ELR (cell line): ENCODE measurements around the gene LIPC.

ENCODE experiments used
- DNase-seq: peaks from one replicate; pipeline ENCODE4 v3.0.0-alpha.2; 2015; ENCODE audit warnings: low read depth

Gene LIPC

GRCh38 chr15:58475573-58476524 lies 44.1 kb downstream of the LIPC start:
- peak; percentile 19 for DNase-seq

DNA sequence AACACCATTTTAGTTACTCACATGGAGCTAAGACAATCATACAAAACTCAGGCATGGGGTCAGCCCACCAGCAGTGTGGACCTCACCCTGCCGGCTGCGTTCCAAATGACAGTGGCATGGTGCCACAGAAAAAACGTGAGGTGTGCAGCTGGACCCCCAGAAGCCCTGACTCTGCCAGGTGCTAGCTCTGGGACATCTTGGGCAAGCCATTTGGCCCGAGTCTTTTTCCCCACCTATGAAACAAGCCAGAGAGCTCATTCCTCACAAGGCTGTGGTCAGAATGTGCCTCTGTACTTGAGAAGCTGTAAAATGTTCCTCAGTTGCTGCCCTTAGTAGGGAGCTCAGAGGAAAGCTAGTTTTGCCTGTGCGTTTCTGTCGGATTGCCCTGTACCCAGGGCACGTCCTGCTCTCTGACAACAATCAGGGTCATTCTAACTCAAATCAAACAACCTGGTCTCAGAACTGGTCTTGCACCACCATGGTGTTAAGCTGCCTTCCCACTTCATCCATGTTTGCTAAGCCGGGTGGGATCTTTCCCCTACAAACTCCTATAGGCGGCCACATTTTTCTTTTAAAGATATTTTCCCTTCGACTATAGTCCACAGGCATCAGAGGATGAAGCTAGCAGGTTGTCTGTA lies 44.9 kb downstream of the LIPC start:
- DNase-seq, result no peak

- no peak for DNase-seq
Measured at GRCh38 chr15:58477170-58477569, 45.4 kb downstream of the LIPC start.

GRCh38 chr15:58478035-58478434 lies 46.2 kb downstream of the LIPC start:
- no peak for DNase-seq

- DNase-seq, result no peak
Measured at GRCh38 chr15:58478579-58478978, 46.8 kb downstream of the LIPC start.

DNA sequence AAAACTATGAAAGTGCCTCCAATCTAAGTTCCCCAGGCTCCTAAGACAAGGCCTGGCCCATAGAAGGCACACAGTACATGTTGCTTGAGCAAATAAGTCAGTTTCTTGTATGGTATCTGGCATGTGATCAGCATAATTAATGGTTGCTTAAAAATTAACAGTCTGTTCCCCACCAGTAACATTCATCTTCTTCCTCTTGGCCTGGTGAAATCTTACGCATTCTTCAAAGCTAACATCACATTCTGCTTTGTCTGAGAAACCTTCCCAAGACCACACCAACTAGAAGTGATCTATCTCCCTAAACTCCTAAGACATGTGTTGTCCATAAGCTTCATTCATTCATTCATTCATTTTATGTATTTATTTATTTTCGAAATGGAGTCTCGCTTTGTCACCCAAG lies 48.1 kb downstream of the LIPC start:
- no peak for DNase-seq

- no peak for DNase-seq
Measured at GRCh38 chr15:58483376-58483775, 51.6 kb downstream of the LIPC start.

GRCh38 chr15:58484791-58485600 lies 53.2 kb downstream of the LIPC start:
- DNase-seq, result no peak

- DNase-seq, result no peak
Measured at GRCh38 chr15:58486062-58486461, 54.3 kb downstream of the LIPC start.

- DNase-seq, result no peak
Measured at GRCh38 chr15:58486564-58486963, 54.8 kb downstream of the LIPC start.

DNA sequence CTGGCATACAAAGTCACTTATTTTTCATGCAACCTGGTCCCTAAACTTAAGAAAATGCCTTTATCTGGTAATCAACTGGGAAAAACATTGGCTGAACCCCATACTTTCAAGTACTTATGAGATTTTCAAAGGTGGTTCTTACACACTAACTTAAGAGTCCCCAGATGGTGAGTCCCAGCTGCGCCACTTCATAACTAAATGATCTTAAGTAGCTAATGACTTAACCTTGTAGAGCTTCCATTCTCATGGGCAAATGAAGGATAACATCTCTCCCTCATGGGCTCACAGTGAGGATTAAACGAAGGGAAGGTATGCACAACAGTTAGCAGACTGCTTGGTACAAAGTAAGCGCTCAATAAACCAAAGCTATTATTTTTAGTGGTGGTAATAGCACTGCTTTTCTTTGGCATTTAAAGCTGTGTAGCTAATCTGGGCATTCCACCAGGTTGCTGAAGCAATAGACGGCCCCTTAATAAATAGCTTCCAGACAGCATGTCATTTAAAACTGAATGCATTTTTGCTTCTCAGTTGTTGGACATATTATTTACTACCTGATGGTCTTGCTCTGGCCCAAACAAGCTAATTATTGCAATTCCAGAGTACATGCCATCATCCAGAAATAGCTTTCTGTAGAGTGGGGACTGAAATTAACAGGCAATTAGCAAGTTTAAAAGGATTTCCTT lies 55.4 kb downstream of the LIPC start:
- DNase-seq, result no peak

- DNase-seq, result no peak
Measured at GRCh38 chr15:58487724-58488120, 55.9 kb downstream of the LIPC start.

DNA sequence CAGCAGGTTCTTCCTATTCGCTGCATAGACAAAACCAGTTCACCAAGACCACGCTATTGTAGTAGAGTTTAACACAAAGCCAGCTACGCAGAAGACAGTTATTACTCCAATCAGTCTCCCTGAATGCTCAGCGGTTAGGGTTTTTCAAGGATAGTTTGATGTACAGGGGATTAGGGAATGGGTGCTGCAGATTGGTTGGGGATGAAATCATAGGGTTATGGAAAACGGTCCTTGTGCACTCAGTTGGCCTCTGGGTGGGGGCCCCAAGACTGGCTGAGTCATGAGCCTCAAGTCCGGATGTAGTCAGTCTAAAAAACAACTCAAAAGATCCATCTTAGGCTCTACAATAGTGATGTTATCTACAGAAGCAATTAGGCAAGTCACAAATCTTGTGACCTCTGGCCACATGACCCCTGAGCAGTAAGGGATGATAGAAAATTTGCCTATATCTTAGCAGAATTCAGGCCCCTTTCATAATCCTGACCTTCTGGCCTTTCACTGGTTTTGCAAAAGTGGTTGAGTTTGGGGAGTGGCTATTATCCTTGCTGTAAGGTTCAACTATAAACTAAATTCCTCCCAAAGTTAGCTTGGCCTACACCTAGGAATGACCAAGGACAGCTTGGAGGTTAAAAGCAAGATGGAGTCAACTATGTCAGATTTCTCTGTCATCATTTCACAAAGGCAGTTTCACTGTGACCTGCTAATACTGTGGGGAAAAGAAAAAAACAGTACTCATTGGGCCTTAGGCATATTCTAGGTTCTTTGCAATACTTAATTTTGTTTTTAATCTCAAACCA lies 57.7 kb downstream of the LIPC start:
- no peak for DNase-seq

DNA sequence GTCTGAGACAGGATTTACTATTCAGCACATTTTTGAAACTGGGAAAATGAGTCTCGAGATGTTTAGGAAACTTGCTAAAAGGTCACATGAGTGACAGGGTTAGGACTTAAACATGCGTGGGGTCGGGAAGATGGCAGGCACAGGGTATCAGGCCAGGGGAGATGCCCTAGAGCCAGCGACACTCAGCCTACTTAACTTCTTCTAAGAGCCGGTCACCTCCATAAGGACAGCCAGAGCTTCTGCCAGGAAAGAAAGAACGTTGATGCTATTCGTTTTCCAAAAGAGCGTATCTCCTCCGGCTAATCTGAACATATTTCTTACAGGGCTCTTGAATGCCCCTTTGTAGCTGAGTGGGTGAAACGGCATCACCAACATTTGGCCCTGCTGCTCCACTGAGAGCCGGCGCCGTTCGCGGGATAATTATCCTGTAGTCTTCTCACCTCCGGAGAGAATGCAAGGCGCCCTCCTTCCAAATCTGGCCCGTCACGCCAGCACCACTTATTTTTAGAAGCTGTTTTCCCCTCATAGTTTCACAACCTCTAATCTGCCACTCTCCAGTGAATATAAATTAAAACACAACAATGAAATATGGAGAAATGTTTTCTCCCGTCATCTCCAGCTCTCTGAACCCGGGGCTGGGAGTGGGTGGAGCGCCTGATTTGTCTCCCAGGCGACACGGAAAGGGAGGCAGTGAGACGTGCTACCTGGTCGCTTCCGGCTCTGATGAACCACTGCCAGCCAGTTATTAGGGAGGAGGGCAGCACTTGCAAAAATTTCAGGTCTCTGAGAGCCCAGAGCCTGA lies 58.5 kb downstream of the LIPC start:
- no peak for DNase-seq

DNA sequence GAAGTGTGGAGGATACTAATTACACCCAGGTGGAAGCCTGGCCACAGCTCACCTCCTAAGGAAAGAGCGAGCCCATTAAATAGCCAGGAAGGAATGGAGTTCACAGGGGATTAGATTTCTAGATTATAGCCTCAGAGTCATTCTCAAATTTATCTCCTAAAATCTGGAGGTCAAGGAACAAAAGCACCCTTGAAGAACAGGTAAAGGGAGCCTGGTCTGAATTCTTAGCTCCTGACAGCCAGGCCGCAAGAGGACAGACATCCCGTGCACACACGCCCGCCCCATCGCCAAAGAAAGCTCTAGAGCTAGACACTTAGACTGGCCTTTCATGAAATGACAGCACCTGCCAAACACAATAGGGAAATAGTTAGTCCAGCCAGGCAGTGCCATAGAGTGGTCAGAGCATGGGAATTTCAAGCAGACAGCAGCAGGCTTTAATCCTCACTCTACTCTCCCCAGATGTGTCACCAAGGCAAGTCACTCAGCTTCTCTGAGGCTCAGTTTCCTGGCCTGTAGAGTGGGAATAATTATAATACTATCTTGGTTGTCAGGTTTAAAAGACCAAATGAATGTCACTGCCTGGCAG lies 59.2 kb downstream of the LIPC start:
- no peak for DNase-seq

DNA sequence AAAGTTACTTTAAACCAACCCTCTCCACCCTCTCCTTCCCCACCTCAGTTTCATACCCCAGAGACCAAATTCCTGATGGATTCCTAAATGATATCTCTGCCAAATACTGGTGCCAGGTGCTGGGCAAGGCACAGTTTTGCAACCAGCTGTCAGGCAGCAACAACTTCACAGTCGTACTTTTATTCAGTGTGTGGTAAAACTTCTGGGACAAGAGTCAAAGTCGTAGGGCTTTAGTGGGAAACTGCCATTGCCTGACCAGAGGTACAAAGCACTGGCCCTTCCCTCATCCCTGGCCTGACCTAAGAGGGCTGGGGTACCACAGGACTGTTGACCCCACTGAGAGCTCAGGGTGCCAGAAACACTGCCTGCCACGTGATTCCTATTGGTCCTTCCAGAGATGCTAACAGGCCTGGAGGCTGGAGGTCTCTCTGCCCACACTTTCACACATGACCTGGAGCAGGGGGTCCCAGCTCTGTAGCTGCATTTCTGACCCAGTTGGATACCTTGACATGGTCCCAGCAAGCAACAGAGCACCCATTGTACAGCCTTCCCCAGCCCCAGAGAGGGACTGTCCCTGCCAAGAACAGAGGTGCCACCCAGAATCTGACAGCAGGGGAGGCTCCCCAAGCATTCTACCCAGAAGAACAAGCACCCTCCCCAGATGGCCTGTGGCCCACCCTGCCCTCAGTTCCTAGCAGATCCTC lies 59.9 kb downstream of the LIPC start:
- DNase-seq, result no peak

- DNase-seq, result no peak
Measured at GRCh38 chr15:58492661-58493397, 61.0 kb downstream of the LIPC start.

GRCh38 chr15:58494567-58494966 lies 62.8 kb downstream of the LIPC start:
- no peak for DNase-seq
